GM23248 (cell line): ENCODE data around the gene CAMSAP2. TPM values are rescaled to one million over a fixed set of nuclear protein-coding genes. Genes with fewer than 3 reads are reported as not detected.

ENCODE experiments used
- DNase-seq: peaks from one replicate; pipeline ENCODE4 v3.0.0-alpha.2; 2015
- H2AFZ ChIP-seq: fragments of 200-600 bp; sonication (generic); 2 replicates; pipeline ENCODE4 v1.6.1; 2016; ENCODE audit warnings: antibody characterized with exemption
- H3F3A ChIP-seq: fragments of 200-600 bp; sonication (generic); 2 replicates; pipeline ENCODE4 v1.6.1; 2016; ENCODE audit warnings: mild to moderate bottlenecking, antibody characterized with exemption, mixed run types; ENCODE audit not compliant: insufficient read depth
- H3K27ac ChIP-seq: fragments of 200-600 bp; sonication (generic); 2 replicates; pipeline ENCODE4 v1.5.1; 2016; ENCODE audit warnings: mild to moderate bottlenecking
- H3K27me3 ChIP-seq: fragments of 200-600 bp; sonication (generic); replicated peaks from 2 replicates; pipeline ENCODE4 v1.6.1; 2016; ENCODE audit warnings: mild to moderate bottlenecking; ENCODE audit not compliant: insufficient read depth
- H3K36me3 ChIP-seq: fragments of 200-600 bp; sonication (generic); 2 replicates; pipeline ENCODE4 v1.6.1; 2016; ENCODE audit warnings: low read depth, mild to moderate bottlenecking
- H3K4me1 ChIP-seq: fragments of 200-600 bp; sonication (generic); 2 replicates; pipeline ENCODE4 v1.6.1; 2016; ENCODE audit warnings: mild to moderate bottlenecking; ENCODE audit not compliant: insufficient read depth
- H3K4me2 ChIP-seq: fragments of 200-600 bp; sonication (generic); one replicate; pipeline ENCODE4 v1.6.1; 2016; ENCODE audit warnings: mild to moderate bottlenecking; ENCODE audit not compliant: unreplicated experiment
- H3K4me3 ChIP-seq: fragments of 200-600 bp; sonication (generic); 2 replicates; pipeline ENCODE4 v1.5.1; 2016; ENCODE audit warnings: mild to moderate bottlenecking
- H3K79me2 ChIP-seq: fragments of 200-600 bp; sonication (generic); 2 replicates; pipeline ENCODE4 v1.6.1; 2016; ENCODE audit warnings: mild to moderate bottlenecking; ENCODE audit not compliant: insufficient read depth
- H3K9ac ChIP-seq: fragments of 200-600 bp; sonication (generic); 2 replicates; pipeline ENCODE4 v1.6.1; 2016; ENCODE audit warnings: mild to moderate bottlenecking
- H3K9me2 ChIP-seq: fragments of 200-600 bp; sonication (generic); 2 replicates; pipeline ENCODE4 v1.6.1; 2016; ENCODE audit warnings: mixed run types, mild to moderate bottlenecking, moderate library complexity; ENCODE audit not compliant: insufficient read depth
- H3K9me3 ChIP-seq: fragments of 200-600 bp; sonication (generic); one replicate; pipeline ENCODE4 v1.6.1; 2017; ENCODE audit warnings: low read depth
- H4K20me1 ChIP-seq: fragments of 200-600 bp; sonication (generic); 2 replicates; pipeline ENCODE4 v1.6.0; 2016; ENCODE audit not compliant: insufficient read depth
- EZH2 ChIP-seq: fragments of 200-600 bp; sonication (generic); IDR thresholded peaks from 2 replicates; pipeline ENCODE4 v1.6.1; 2018; ENCODE audit warnings: antibody characterized with exemption, mild to moderate bottlenecking; ENCODE audit not compliant: insufficient read depth, poor library complexity, severe bottlenecking
- EZH2phosphoT487 ChIP-seq: fragments of 200-600 bp; sonication (generic); IDR thresholded peaks from 2 replicates; pipeline ENCODE4 v1.6.1; 2018; ENCODE audit warnings: antibody characterized with exemption, moderate library complexity, mild to moderate bottlenecking, low read depth; ENCODE audit not compliant: insufficient read depth
- WGBS, 2 experiments: methylation state at CpG; one replicate each; pipeline ENCODE4 v1.1.6; 2015 to 2017; ENCODE audit warnings: low lambda C conversion rate in 2 of 2, low coverage in 1 of 2; ENCODE audit errors: missing lambda C conversion rate in 2 of 2; 5-methylcytosine and 5-hydroxymethylcytosine counted together
- in situ Hi-C: fragments of 300-500 bp; cut with MboI; formaldehyde crosslinking; loops from 2 replicates; pipeline ENCODE4 v1.15.0; 2020
- polyA plus RNA-seq: library from polyadenylated mRNA; unstranded; fragments of >200 nt; fragmentation: Nextera tagmentation; extraction: Ambion mirVana; gene quantifications from 2 replicates; pipeline ENCODE4 v1.2.1, GENCODE V29; 2016
- total RNA-seq: library from RNA; depleted of rRNA; stranded (reverse); fragments of >200 nt; shearing (Covaris generic); gene quantifications from 2 replicates; pipeline ENCODE4 v1.2.3, GENCODE V29; 2014

The CAMSAP2 gene
- total and polyA plus RNA-seq, 2 experiments from 2014 or later = 10.9 to 28.7 TPM

- Histone ChIP-seq H3K9me3 (no peaks in the 10 kb centered on the region), H3K4me1 (no peaks in the 10 kb centered on the region), H4K20me1 (no peaks in the 10 kb centered on the region), H3K9me2 (no peaks in the 10 kb centered on the region), H3K79me2 (no peaks in the 10 kb centered on the region), H3K27me3 (no peaks in the 10 kb centered on the region), H3F3A (no peaks in the 10 kb centered on the region), H3K4me3 (no peak overlapping the region), H3K4me2 (no peak overlapping the region), H3K9ac (no peak overlapping the region), H3K27ac (no peak overlapping the region), H3K36me3 (no peaks in the 10 kb centered on the region), H2AFZ (no peak overlapping the region)
- DNase-seq = peak; percentile 43
- in situ Hi-C loops = no loop called here
- no peak for TF ChIP-seq EZH2
- 81 to 97% methylated on average over 1 of the region's 1 CpG for WGBS, 2 experiments
These were observed 29.9 kb upstream of the CAMSAP2 start for GRCh38 chr1:200708769-200709168.

GRCh38 chr1:200710166-200710565 lies 28.5 kb upstream of the CAMSAP2 start:
- no peak overlapping the region for H3K27ac ChIP-seq
- H3K9me3 ChIP-seq = no peaks in the 10 kb centered on the region
- no peaks in the 10 kb centered on the region for H3F3A ChIP-seq
- H3K9ac ChIP-seq = no peak overlapping the region
- no peak for DNase-seq
- no peaks in the 10 kb centered on the region for H3K36me3 ChIP-seq
- no peaks in the 10 kb centered on the region for H3K27me3 ChIP-seq
- no peaks in the 10 kb centered on the region for H3K79me2 ChIP-seq
- 75 to 89% methylated on average over 2 of the region's 2 CpGs for WGBS, 2 experiments
- no peaks in the 10 kb centered on the region for H4K20me1 ChIP-seq
- in situ Hi-C loops = no loop called here
- H3K4me3 ChIP-seq = no peak overlapping the region
- no peak overlapping the region for H2AFZ ChIP-seq
- H3K4me1 ChIP-seq = no peaks in the 10 kb centered on the region
- TF ChIP-seq EZH2phosphoT487 (no peak), EZH2 (no peak)
- H3K9me2 ChIP-seq = no peaks in the 10 kb centered on the region
- H3K4me2 ChIP-seq = no peak overlapping the region

DNA sequence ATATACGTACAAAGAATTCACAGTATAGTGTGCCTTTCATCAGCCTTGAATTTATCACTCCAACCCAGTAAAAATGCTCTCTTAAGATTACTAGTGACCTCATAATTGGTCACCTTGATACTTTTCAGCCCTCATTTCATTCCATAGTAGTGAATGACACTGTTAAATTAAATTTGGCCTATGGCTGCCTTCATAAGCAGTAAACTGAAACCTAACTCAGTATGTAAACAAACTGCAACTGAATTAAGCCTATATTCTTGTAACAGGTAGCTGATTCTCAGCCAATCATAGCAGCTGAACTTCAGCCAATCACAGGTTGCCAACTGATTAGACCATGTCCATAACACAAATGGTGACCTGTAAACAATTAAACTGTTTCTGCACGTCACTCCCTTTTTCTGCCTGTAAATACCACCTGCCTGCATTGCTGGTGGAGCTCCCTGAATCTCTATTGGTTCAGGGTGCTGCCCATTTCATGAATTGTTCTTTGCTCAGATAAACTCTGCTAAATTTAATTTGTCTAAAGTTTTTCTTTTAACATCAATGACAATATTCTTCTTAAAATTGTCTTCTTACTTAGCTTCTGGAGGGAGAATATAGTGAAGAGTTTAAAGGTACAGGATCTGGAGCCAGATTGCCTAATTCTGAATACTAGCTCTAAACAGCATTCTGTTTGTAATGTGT lies 24.0 kb upstream of the CAMSAP2 start:
- no peaks in the 10 kb centered on the region for H3K9me3 ChIP-seq
- WGBS, 2 experiments = 80 to 90% methylated on average over 2 of the region's 2 CpGs
- H3K36me3 ChIP-seq = no peaks in the 10 kb centered on the region
- no peak overlapping the region for H3K4me2 ChIP-seq
- H4K20me1 ChIP-seq = no peaks in the 10 kb centered on the region
- H2AFZ ChIP-seq = no peak overlapping the region
- H3K9me2 ChIP-seq = no peaks in the 10 kb centered on the region
- no peaks in the 10 kb centered on the region for H3F3A ChIP-seq
- H3K27ac ChIP-seq = no peak overlapping the region
- no peaks in the 10 kb centered on the region for H3K79me2 ChIP-seq
- no peak for TF ChIP-seq EZH2phosphoT487
- no peak overlapping the region for H3K9ac ChIP-seq
- no peak overlapping the region for H3K4me3 ChIP-seq
- no peaks in the 10 kb centered on the region for H3K27me3 ChIP-seq
- no peak for DNase-seq
- no peaks in the 10 kb centered on the region for H3K4me1 ChIP-seq
- in situ Hi-C loops = no loop called here

- in situ Hi-C loops = no loop called here
- Histone ChIP-seq H3K79me2 (no peaks in the 10 kb centered on the region), H3K9ac (no peak overlapping the region), H2AFZ (no peak overlapping the region), H3F3A (no peaks in the 10 kb centered on the region), H3K27ac (no peak overlapping the region), H3K36me3 (no peaks in the 10 kb centered on the region), H3K4me1 (no peaks in the 10 kb centered on the region), H3K9me3 (no peaks in the 10 kb centered on the region), H3K27me3 (no peaks in the 10 kb centered on the region), H3K4me3 (no peak overlapping the region), H3K9me2 (no peaks in the 10 kb centered on the region), H3K4me2 (no peak overlapping the region), H4K20me1 (no peaks in the 10 kb centered on the region)
- no peak for DNase-seq
- WGBS, 2 experiments = 54 to 55% methylated on average over 1 of the region's 1 CpG
- TF ChIP-seq EZH2 (no peak), EZH2phosphoT487 (no peak)
These were observed 18.5 kb upstream of the CAMSAP2 start for GRCh38 chr1:200720199-200720598.

DNA sequence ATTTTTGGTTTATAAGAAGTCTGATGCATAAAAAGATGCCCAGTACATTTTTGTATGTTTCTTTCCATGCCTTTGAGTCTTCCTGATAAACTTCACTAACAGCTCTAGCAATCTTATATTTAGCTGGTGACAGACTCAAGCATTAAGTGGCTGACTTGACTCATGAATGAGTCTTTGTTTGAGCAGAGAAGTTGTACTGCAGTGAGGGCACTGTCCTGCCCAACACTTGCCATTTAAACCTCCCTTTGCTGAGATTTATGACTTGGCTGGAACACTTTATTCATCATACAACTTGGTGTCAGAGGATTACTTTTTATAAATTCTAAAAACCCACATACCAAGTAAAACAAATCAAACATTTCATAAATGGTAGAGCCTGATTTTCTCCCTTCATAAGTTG lies 14.6 kb upstream of the CAMSAP2 start:
- H3K9me3 ChIP-seq = no peaks in the 10 kb centered on the region
- DNase-seq = peak; percentile 42
- H3K4me1 ChIP-seq = no peaks in the 10 kb centered on the region
- H3K79me2 ChIP-seq = no peaks in the 10 kb centered on the region
- no peaks in the 10 kb centered on the region for H3K36me3 ChIP-seq
- H3K9me2 ChIP-seq = no peaks in the 10 kb centered on the region
- H3K4me2 ChIP-seq = no peak overlapping the region
- no peaks in the 10 kb centered on the region for H3F3A ChIP-seq
- no peak overlapping the region; the same call in 1 of the 2 replicates for H2AFZ ChIP-seq
- H3K4me3 ChIP-seq = no peak overlapping the region
- H3K9ac ChIP-seq = no peak overlapping the region
- H3K27me3 ChIP-seq = no peaks in the 10 kb centered on the region
- H4K20me1 ChIP-seq = no peaks in the 10 kb centered on the region
- no peak for TF ChIP-seq EZH2
- TF ChIP-seq EZH2phosphoT487 = no peak
- in situ Hi-C loops = no loop called here
- no peak overlapping the region for H3K27ac ChIP-seq
